AG04449 (cell line): ENCODE measurements around the gene CNOT2.

Source experiments
- CTCF ChIA-PET: fragments of 350-600 bp; formaldehyde crosslinking; extraction: SDS; loops from one replicate; lab custom pipeline; 2021; ENCODE audit warnings: antibody characterized with exemption; lab: Yijun Ruan, JAX
- POLR2A ChIA-PET: fragments of 400-600, 350-600 bp; formaldehyde crosslinking; extraction: SDS; loops from one replicate; lab custom pipeline; 2020; ENCODE audit warnings: antibody characterized with exemption, inconsistent platforms; lab: Yijun Ruan, JAX
- DNase-seq: peaks from one replicate; pipeline ENCODE4 v3.0.0-alpha.2; 2010; ENCODE audit warnings: low read depth, low spot score
- H3K4me3 ChIP-seq: 2 replicates; pipeline ENCODE4 v1.5.1; 2011; ENCODE audit warnings: low read depth, mild to moderate bottlenecking, control low read depth, low read length
- CTCF ChIP-seq: IDR thresholded peaks from one replicate; pipeline ENCODE4 v1.5.1; 2011; ENCODE audit warnings: mild to moderate bottlenecking, moderate library complexity, low read length, control low read depth, inconsistent platforms; ENCODE audit not compliant: insufficient read depth; ENCODE audit errors: missing control alignments

The CNOT2 gene

GRCh38 chr12:70242695-70243509 lies at the start of gene CNOT2:
CNOT2 (plus strand) TSS chr12:70243433; CDS start chr12:70278227, 34,794 bp downstream.
- ChIA-PET CTCF (interaction anchor here (0.8 to 1.1 kb wide), 3 partner anchors 342 to 364 kb away, joined by 4 to 5 read pairs (median 4); no protein-coding TSS in a partner anchor), POLR2A (interaction anchor here (1.0 kb wide), 1 partner anchor 12 kb away, joined by 4 read pairs; no protein-coding TSS in a partner anchor)
- peak within 1 kb of the TSS; percentile 88 for H3K4me3 ChIP-seq
- no peak for DNase-seq
- TF ChIP-seq CTCF = no peak

DNA sequence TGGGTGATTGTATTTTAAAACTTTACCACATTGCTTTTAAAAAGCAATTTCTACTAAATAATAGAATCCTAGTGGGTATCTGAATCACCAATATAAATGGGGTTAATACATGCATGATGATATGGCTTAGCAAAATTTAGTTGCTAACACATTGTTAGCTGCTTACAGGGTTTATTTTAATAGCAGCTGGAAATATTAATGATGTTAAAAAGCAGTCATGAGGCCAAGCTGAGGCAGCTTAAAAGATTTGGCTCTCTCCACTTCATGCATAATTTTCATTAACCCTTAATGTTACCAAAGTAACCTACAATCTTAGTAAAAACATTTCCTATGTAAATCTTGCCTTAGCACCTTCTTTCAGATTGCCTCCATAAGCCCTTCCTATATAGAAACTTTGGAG lies 49.2 kb upstream of the CNOT2 start:
- H3K4me3 ChIP-seq = no peak overlapping the region
- CTCF ChIA-PET = no interaction called here
- POLR2A ChIA-PET = no interaction called here
- no peak for TF ChIP-seq CTCF
- no peak for DNase-seq

DNA sequence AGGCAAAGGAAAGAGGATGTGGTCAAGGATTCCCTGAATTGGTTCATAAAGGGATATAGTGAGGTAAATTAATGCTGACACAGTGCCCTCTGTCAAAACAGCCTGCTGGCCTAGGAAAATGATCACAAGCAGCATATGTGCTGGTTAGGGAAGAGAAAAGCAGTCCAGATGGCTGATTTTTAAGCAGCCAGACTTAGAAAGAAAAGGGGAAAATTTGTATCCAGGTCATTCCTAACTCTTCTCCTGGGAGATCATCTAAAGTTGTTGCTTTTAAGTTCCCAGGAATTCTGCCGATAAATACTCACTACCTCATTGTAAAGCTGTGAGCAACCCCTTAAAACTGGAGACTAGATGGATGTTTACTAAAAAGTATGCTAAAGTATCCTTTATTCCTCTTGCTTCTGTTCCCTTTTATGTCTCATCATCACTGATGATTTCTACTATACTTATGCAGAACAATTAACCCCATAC lies 46.4 kb upstream of the CNOT2 start:
- CTCF ChIA-PET = no interaction called here
- H3K4me3 ChIP-seq = no peak overlapping the region
- no peak for DNase-seq
- POLR2A ChIA-PET = no interaction called here
- TF ChIP-seq CTCF = no peak

GRCh38 chr12:70197345-70197744 lies 45.9 kb upstream of the CNOT2 start:
- DNase-seq = no peak
- TF ChIP-seq CTCF = no peak
- ChIA-PET POLR2A (no interaction called here), CTCF (no interaction called here)
- no peak overlapping the region for H3K4me3 ChIP-seq

DNA sequence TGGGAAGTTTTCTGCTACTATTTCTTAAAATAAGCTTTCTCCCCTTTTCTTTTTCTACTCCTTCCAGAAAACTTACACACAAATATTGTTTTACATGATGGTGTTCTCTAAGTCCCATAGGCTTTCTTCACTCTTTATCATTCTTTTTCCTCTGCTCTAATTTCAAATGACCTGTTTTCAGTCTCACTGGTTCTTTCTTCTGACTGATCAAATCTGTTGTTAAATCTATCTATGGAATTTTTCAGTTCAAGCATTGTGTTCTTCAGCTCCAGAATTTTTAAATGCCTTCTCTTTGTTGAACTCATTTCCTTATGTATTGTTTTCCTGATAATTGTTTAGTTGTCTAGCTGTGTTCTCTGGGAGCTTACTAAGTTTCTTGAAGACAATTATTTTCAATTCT lies 29.5 kb upstream of the CNOT2 start:
- no peak for DNase-seq
- CTCF ChIA-PET = interaction anchor here (1.0 kb wide), 1 partner anchor 334 kb away, joined by 4 read pairs; no protein-coding TSS in a partner anchor
- TF ChIP-seq CTCF = no peak
- POLR2A ChIA-PET = no interaction called here
- no peak overlapping the region for H3K4me3 ChIP-seq

DNA sequence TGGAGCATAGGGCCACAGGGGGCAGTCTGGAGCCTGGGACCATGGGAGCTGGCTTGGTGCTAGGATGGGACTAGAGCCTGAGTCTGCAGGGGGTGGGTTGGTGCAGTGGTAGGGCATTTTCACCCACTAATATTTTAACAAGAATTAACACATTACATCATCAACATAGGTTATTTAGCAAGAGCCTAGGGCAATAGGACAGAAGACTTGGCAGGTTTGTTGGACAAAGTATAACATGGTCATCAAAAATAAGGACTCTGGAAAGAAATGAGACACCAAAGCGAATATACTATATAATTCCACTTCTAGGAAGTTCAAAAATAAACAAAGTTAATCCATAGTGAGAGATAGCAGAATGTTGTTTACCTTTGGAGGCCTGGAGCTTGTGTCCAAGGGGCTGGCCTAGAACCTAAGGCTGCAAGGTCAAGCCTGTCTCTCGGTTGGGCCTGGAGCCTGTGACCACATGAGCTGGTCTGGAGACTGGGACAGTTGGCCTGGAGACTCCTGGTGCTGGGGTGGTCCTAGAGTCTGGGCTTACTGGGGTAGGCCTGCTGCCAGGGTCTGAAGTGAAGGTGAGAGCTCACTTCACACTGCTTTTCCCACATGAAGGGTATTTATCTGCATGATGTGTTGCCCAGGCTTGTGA lies 28.1 kb upstream of the CNOT2 start:
- ChIA-PET POLR2A (no interaction called here), CTCF (no interaction called here)
- DNase-seq = no peak
- H3K4me3 ChIP-seq = no peak overlapping the region
- TF ChIP-seq CTCF = no peak
